ENCODE measurements around the gene MVB12B. TPM values are rescaled to one million over a fixed set of nuclear protein-coding genes. Genes with fewer than 3 reads are reported as not detected.

The MVB12B gene
- total RNA-seq, 1 donor from 2014 or later = 20.2 TPM

DNA sequence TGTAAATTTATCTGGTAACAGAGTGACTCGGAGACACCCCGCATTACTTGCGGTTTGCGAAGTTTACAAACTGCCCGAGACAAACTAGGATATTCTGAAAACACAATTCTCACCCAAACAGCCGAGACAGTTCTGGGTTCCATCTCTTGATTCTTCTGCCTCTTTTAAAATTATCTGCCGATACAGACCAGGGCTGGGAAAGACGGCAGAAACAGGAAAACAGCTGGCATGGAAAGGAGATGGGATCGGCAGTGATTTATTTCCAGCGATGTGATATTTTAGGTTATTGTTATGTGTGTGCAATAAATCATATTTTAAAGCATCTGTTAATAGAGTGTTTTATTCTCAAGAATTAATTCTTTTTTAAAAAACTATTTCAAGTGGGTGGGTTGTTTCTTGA is 193.8 kb downstream of the MVB12B start:
- no peak overlapping the region for H3K4me3 Mint-ChIP-seq (ENCODE audit: unreplicated experiment)
- H3K27ac Mint-ChIP-seq (ENCODE audit: unreplicated experiment) = no peak overlapping the region
- H3K27me3 Mint-ChIP-seq (ENCODE audit: unreplicated experiment) = peaks cover 6% of the 10 kb centered on the region
- TF ChIP-seq, protein P1, sequence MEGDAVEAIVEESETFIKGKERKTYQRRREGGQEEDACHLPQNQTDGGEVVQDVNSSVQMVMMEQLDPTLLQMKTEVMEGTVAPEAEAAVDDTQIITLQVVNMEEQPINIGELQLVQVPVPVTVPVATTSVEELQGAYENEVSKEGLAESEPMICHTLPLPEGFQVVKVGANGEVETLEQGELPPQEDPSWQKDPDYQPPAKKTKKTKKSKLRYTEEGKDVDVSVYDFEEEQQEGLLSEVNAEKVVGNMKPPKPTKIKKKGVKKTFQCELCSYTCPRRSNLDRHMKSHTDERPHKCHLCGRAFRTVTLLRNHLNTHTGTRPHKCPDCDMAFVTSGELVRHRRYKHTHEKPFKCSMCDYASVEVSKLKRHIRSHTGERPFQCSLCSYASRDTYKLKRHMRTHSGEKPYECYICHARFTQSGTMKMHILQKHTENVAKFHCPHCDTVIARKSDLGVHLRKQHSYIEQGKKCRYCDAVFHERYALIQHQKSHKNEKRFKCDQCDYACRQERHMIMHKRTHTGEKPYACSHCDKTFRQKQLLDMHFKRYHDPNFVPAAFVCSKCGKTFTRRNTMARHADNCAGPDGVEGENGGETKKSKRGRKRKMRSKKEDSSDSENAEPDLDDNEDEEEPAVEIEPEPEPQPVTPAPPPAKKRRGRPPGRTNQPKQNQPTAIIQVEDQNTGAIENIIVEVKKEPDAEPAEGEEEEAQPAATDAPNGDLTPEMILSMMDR (IDR thresholded peaks at IDR 0.05) = no peak
- no peaks in the 10 kb centered on the region for H3K36me3 Mint-ChIP-seq (ENCODE audit: unreplicated experiment)
- no peak for DNase-seq (ENCODE audit: extremely low spot score, unreplicated experiment)
- no peaks in the 10 kb centered on the region for H3K9me3 Mint-ChIP-seq (ENCODE audit: unreplicated experiment)
- H3K4me1 Mint-ChIP-seq (ENCODE audit: unreplicated experiment) = peaks cover 36% of the 10 kb centered on the region

DNA sequence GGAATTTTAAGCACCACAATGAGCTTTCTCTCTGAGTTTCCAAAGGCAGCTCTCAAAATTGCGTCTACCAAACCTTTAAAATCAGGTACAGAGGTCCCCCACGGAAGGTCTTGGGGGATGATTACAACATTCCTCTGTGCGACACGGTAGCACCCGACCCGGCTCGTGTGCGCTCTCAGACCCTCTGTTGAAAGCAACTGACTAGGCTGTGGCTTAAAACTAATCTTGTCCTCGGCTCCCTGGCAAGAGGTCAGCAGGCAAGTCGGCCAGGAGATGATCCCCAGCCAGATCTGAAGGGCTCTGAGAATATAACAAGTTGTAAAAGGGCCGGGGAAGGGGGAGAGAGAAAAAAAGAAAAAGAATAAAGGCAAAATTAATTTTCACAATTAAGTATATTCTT is 194.5 kb downstream of the MVB12B start:
- Mint-ChIP-seq H3K27ac (ENCODE audit: unreplicated experiment) (no peak overlapping the region), H3K4me1 (ENCODE audit: unreplicated experiment) (peaks cover 33% of the 10 kb centered on the region), H3K4me3 (ENCODE audit: unreplicated experiment) (no peak overlapping the region), H3K36me3 (ENCODE audit: unreplicated experiment) (no peaks in the 10 kb centered on the region), H3K9me3 (ENCODE audit: unreplicated experiment) (no peaks in the 10 kb centered on the region), H3K27me3 (ENCODE audit: unreplicated experiment) (peaks cover 6% of the 10 kb centered on the region)
- TF ChIP-seq, protein P1 (IDR thresholded peaks at IDR 0.05) = no peak
- DNase-seq (ENCODE audit: extremely low spot score, unreplicated experiment) = no peak

DNA sequence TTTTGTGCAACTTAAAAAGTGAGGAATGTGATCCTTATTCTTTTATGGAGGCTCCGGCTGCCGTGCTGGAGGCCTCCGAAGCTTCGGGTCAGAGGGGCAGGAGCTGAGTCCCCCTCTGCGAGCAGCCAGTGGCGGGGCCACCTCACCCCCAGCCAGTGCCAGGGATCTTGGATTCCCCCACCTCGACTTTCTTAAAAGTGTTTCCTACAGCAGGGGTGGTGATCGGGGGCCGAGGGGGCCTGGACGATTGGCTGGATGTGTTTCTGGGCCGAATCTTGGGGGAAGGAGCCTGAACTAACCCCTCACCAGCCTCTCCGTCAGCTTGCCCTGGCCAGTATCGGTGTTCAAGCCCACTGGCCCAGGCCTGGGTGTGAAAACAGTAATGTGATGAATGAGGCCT is 194.9 kb downstream of the MVB12B start:
- peaks cover 29% of the 10 kb centered on the region for H3K4me1 Mint-ChIP-seq (ENCODE audit: unreplicated experiment)
- H3K4me3 Mint-ChIP-seq (ENCODE audit: unreplicated experiment) = no peak overlapping the region
- peaks cover 6% of the 10 kb centered on the region for H3K27me3 Mint-ChIP-seq (ENCODE audit: unreplicated experiment)
- no peak overlapping the region for H3K27ac Mint-ChIP-seq (ENCODE audit: unreplicated experiment)
- no peaks in the 10 kb centered on the region for H3K9me3 Mint-ChIP-seq (ENCODE audit: unreplicated experiment)
- TF ChIP-seq, protein P1 (IDR thresholded peaks at IDR 0.05) = no peak
- no peaks in the 10 kb centered on the region for H3K36me3 Mint-ChIP-seq (ENCODE audit: unreplicated experiment)
- no peak for DNase-seq (ENCODE audit: extremely low spot score, unreplicated experiment)

DNA sequence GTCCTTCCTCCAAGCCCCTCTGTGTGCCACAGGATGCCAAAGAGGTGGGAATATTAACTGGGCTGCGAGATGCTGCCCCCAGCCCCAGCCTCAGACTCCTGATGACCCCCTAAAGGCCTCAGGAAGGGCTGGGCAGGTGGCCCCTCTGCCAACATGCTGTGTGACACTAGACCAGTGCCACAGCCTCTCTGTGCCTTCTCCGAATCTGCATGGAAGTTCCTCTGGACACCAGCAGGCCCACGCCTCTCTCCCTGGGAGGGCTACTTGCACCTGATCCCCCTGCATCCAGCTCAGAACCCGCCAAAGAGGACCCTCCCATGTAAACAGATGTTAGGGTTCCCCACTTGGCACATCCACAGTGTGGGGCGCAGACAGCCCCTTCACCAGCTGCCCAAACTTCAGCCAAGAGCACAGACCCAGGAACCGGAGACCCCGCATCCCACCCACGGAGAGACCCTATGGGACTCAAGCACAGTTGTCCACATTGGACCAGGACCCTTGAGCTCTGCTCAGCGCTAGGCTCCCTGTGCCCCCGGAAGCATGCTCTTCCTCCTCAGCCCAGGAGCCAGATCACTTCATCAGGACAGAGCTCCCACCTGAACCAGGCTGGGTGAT is 195.5 kb downstream of the MVB12B start:
- Mint-ChIP-seq H3K27ac (ENCODE audit: unreplicated experiment) (no peak overlapping the region), H3K4me1 (ENCODE audit: unreplicated experiment) (peaks cover 24% of the 10 kb centered on the region)
- no peak for DNase-seq (ENCODE audit: extremely low spot score, unreplicated experiment)

DNA sequence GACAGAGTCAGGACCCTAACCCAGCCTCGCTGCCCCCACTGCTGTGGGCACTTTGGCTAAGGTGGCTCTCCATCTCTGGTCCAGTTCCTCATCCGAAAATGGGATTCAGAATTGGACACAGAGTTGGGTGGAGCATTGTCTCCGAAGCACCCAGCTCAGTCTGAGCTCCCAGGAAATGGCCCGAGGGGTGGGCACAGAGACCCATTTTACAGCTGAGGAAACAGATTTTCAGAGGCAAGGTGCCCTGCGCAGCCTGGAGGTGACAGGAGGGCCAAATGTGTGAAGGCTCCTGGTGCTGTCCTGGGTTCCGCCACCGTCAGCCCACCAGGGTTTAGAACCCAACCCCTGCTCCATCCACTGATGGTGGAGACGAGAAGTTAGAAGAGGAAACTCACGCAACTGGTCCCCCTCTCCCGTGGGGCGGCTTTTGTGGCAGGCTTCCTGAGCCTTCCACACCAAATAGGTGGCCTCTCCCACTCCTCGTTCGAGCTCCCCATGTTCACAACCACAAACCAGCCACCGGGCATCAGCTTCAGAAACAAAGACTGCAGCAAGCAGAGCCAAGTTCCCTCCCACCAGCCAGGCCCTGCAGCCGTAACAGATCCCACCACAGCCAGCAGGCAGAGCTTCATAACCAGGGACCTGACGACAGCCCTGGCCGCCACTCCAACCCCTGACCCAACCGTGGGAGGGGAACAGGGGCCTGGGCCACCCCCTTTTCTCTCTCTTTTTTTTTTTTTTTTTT is 196.2 kb downstream of the MVB12B start:
- H3K4me1 Mint-ChIP-seq (ENCODE audit: unreplicated experiment) = peaks cover 19% of the 10 kb centered on the region
- no peak for DNase-seq (ENCODE audit: extremely low spot score, unreplicated experiment)
- no peak overlapping the region for H3K27ac Mint-ChIP-seq (ENCODE audit: unreplicated experiment)
- H3K4me3 Mint-ChIP-seq (ENCODE audit: unreplicated experiment) = no peak overlapping the region
- peaks cover 6% of the 10 kb centered on the region for H3K27me3 Mint-ChIP-seq (ENCODE audit: unreplicated experiment)
- H3K9me3 Mint-ChIP-seq (ENCODE audit: unreplicated experiment) = no peaks in the 10 kb centered on the region
- no peaks in the 10 kb centered on the region for H3K36me3 Mint-ChIP-seq (ENCODE audit: unreplicated experiment)
- TF ChIP-seq, protein P1 (IDR thresholded peaks at IDR 0.05) = no peak

More for the DNA sequence above, 195.5 kb downstream of the MVB12B start:
- Mint-ChIP-seq H3K4me3 (ENCODE audit: unreplicated experiment) (no peak overlapping the region), H3K9me3 (ENCODE audit: unreplicated experiment) (no peaks in the 10 kb centered on the region), H3K27me3 (ENCODE audit: unreplicated experiment) (peaks cover 6% of the 10 kb centered on the region), H3K36me3 (ENCODE audit: unreplicated experiment) (no peaks in the 10 kb centered on the region)
- TF ChIP-seq, protein P1 (IDR thresholded peaks at IDR 0.05) = no peak

Measured in osteocyte (in vitro differentiated cells).